Measurements from ENCODE around the gene THOC7. TPM values are rescaled to one million over a fixed set of nuclear protein-coding genes. Genes with fewer than 3 reads are reported as not detected.

THOC7 gene
- total RNA-seq, 2 experiments from 2014 or later: 77.7 to 78.1 TPM

GRCh38 chr3:63807961-63808565 lies 55.5 kb downstream of the THOC7 start:
- CTCF ChIA-PET: interaction anchor here (0.7 kb wide), 1 partner anchor 18 kb away, joined by 4 read pairs; no protein-coding TSS in a partner anchor
- Mint-ChIP-seq H3K27ac (no peak overlapping the region), H3K36me3 (no peaks in the 10 kb centered on the region), H3K4me1 (no peaks in the 10 kb centered on the region), H3K4me3 (no peak overlapping the region), H3K27me3 (no peaks in the 10 kb centered on the region), H3K9me3 (ENCODE audit: low read depth) (no peaks in the 10 kb centered on the region)
- ATAC-seq: no peak
- no peak for DNase-seq

- Mint-ChIP-seq H3K4me3 (no peak overlapping the region), H3K4me1 (no peaks in the 10 kb centered on the region), H3K36me3 (no peaks in the 10 kb centered on the region), H3K27me3 (no peaks in the 10 kb centered on the region), H3K27ac (no peak overlapping the region), H3K9me3 (ENCODE audit: low read depth) (no peaks in the 10 kb centered on the region)
- DNase-seq: no peak
- no peak for ATAC-seq
- CTCF ChIA-PET: no interaction called here
Measured at GRCh38 chr3:63803911-63804310, 59.7 kb downstream of the THOC7 start.

DNA sequence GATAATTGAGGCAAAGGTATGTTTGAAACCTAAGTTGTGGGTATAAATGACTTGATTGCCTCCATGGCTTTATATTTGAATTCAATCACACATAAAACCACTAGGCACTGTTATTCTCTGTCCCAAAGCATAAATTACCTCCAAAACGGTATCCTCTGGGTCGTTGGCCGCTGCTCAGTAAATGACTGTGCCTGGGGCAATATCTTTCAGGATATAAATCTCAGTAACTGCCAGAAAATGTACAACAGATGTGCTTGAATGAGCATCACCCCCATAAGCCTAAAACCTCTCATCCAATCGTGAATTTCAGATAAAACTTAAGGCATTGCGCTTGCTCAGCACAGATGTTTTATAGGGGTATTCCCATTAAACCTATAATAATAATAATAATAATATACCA lies 63.5 kb downstream of the THOC7 start:
- CTCF ChIA-PET: no interaction called here
- ATAC-seq (no peak), DNase-seq (no peak)
- H3K27me3 Mint-ChIP-seq: peaks cover 7% of the 10 kb centered on the region
- no peaks in the 10 kb centered on the region for H3K4me1 Mint-ChIP-seq
- no peaks in the 10 kb centered on the region for H3K36me3 Mint-ChIP-seq
- H3K9me3 Mint-ChIP-seq (ENCODE audit: low read depth): no peaks in the 10 kb centered on the region
- no peak overlapping the region for H3K27ac Mint-ChIP-seq
- no peak overlapping the region for H3K4me3 Mint-ChIP-seq

DNA sequence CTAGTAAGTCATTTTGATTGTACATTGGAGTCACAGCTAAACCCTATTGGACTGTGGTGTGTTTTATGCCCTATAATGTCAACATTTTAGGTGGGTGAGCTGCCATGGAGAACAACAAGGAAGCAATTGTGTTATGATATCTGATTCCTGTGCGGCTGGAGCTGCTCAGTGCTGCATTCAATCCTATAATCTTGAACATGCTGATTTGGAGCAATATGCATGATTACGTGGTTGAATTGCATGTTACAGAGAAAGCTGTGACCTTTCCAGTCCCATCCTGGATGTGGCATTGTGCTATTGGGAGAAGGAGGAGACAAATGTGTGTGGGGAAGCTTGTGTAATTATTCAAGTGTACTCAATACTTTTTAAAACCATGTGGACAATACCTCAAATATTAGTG lies 64.7 kb downstream of the THOC7 start:
- H3K4me1 Mint-ChIP-seq: no peaks in the 10 kb centered on the region
- no peak overlapping the region for H3K4me3 Mint-ChIP-seq
- H3K9me3 Mint-ChIP-seq (ENCODE audit: low read depth): no peaks in the 10 kb centered on the region
- CTCF ChIA-PET: no interaction called here
- DNase-seq (no peak), ATAC-seq (no peak)
- no peaks in the 10 kb centered on the region for H3K36me3 Mint-ChIP-seq
- H3K27ac Mint-ChIP-seq: no peak overlapping the region
- H3K27me3 Mint-ChIP-seq: peaks cover 7% of the 10 kb centered on the region

DNA sequence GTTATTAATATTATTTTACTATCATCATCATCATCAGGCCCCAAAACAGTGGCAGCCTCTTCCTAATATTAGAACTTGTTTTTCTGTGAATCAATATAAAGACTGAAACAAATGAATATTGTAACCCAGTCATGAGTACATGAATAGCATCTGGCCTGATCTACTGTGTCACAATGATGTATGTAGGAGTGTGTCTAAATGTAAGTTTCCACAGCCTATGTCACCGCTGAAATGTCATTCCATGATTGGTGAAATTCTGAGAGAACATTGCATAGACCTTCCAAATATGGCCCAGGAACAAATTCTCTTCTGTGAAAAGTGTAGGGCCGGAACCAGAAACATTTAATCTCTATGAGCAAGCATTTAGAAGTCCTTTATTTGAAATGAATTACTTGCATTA lies 65.1 kb downstream of the THOC7 start:
- DNase-seq: no peak
- CTCF ChIA-PET: no interaction called here
- Mint-ChIP-seq H3K4me1 (no peaks in the 10 kb centered on the region), H3K9me3 (ENCODE audit: low read depth) (no peaks in the 10 kb centered on the region), H3K27me3 (peaks cover 7% of the 10 kb centered on the region), H3K36me3 (no peaks in the 10 kb centered on the region), H3K27ac (no peak overlapping the region), H3K4me3 (no peak overlapping the region)
- ATAC-seq: no peak

- Mint-ChIP-seq H3K4me3 (no peak overlapping the region), H3K36me3 (no peaks in the 10 kb centered on the region), H3K27ac (no peak overlapping the region), H3K27me3 (peaks cover 7% of the 10 kb centered on the region), H3K9me3 (ENCODE audit: low read depth) (no peaks in the 10 kb centered on the region), H3K4me1 (no peaks in the 10 kb centered on the region)
- DNase-seq: no peak
- ATAC-seq: no peak
- CTCF ChIA-PET: no interaction called here
Measured at GRCh38 chr3:63795438-63795837, 68.2 kb downstream of the THOC7 start.

- Mint-ChIP-seq H3K4me1 (no peaks in the 10 kb centered on the region), H3K27ac (no peak overlapping the region), H3K27me3 (peaks cover 8% of the 10 kb centered on the region), H3K4me3 (no peak overlapping the region), H3K9me3 (ENCODE audit: low read depth) (no peaks in the 10 kb centered on the region), H3K36me3 (no peaks in the 10 kb centered on the region)
- DNase-seq (no peak), ATAC-seq (no peak)
- CTCF ChIA-PET: interaction anchor here (1.0 to 1.1 kb wide), 2 partner anchors 10 to 13 kb away, joined by 3 read pairs; no protein-coding TSS in a partner anchor
Measured at GRCh38 chr3:63791974-63792373, 71.6 kb downstream of the THOC7 start.

Other genes with a start within 250 kb of the THOC7 start
- not detected for gene SNTN, start 211.1 kb downstream of the THOC7 start, total RNA-seq
- not detected for gene C3orf49, start 44.5 kb downstream of the THOC7 start, total RNA-seq
- gene ATXN7, start 62 bp upstream of the THOC7 start, total RNA-seq: 10 to 100 TPM; 41.9 to 56.5 TPM
- 1 to 10 TPM in 1 of 2 experiments, not detected in 1; 1.3 TPM for gene SCAANT1, start 48.6 kb upstream of the THOC7 start, total RNA-seq
- gene PSMD6, start 159.7 kb upstream of the THOC7 start, total RNA-seq: 10 to 100 TPM; 68.0 to 94.9 TPM

All from activated CD8-positive, alpha-beta memory T cell treated with anti-CD3 and anti-CD28 coated beads, Interleukin-2, amount 10 ng/mL, durations not matched to agents 7 days and 5 days (primary cell).